ENCODE measurements around the gene PPA1.

DNA sequence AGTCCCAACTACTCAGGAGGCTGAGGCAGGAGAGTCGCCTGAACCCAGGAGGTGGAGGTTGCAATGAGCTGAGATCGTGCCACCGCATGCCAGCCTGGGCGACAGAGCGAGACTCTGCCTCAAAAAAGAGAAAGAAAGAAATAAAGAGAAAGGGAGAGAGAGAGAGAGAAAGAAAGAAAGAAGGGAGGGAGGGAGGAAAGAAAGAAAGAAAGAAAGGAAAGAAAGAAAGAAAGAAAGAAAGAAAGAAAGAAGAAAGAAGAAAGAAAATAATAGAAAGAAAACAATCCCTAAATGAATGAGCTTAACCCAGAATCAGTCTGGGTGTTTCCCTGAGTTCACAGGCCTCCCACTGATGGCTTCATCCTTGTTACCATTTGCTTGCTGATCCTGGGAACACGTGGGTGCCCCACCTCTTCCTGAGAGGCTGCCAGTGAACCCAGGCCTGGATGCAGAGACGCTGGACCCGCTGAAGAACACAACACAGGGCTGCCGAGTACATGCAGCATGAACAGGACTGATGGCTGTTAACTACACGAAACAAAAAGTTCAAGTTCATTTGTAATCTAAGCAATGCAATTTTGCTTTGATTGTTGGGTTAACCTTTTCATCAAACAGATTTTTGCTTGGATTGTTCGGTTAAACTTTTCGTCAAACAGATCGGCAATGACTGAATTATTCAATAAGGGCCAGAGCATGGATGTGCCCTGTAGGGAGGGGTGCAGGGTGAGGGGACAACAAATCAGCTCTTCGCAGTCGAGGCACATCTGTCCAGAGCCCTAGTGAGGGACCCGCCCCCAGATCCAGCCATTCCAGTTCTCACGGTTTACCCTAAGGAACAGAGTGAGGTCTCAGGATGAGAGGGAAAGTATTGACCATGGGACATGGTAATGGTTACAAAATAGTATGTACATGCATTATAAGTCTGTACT, 39.0 kb upstream of the PPA1 start:
- TF ChIP-seq, protein P1, sequence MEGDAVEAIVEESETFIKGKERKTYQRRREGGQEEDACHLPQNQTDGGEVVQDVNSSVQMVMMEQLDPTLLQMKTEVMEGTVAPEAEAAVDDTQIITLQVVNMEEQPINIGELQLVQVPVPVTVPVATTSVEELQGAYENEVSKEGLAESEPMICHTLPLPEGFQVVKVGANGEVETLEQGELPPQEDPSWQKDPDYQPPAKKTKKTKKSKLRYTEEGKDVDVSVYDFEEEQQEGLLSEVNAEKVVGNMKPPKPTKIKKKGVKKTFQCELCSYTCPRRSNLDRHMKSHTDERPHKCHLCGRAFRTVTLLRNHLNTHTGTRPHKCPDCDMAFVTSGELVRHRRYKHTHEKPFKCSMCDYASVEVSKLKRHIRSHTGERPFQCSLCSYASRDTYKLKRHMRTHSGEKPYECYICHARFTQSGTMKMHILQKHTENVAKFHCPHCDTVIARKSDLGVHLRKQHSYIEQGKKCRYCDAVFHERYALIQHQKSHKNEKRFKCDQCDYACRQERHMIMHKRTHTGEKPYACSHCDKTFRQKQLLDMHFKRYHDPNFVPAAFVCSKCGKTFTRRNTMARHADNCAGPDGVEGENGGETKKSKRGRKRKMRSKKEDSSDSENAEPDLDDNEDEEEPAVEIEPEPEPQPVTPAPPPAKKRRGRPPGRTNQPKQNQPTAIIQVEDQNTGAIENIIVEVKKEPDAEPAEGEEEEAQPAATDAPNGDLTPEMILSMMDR (optimal IDR thresholded peaks at IDR 0.05 in 1 of 3, IDR thresholded peaks at IDR 0.05 in 1 of 3, conservative IDR thresholded peaks at IDR 0.05 in 1 of 3; ENCODE audit: extremely low read depth in 1 of 3, insufficient read depth in 2 of 3, low read length in 3 of 3): no peak
- TF ChIP-seq EZH2 (IDR thresholded peaks at IDR 0.05; ENCODE audit: low read length): no peak

Data from keratinocyte (primary cell).